ENCODE results near the gene KLF16. TPM values are rescaled to one million over a fixed set of nuclear protein-coding genes. Genes with fewer than 3 reads are reported as not detected.
A peak's percentile ranks its signal among the peaks of the same experiment; 100 is the strongest.

KLF16 gene
- total and polyA plus RNA-seq, 2 experiments from 2014 or later = 8.9 to 20.2 TPM

- no peak overlapping the region for H3K4me3 ChIP-seq
- no peak for TF ChIP-seq NANOG (IDR thresholded peaks at IDR 0.05; ENCODE audit: borderline replicate concordance)
- no peak for TF ChIP-seq ZNF331 (CRISPR knock-in tag; IDR thresholded peaks at IDR 0.05; ENCODE audit: low read depth)
- TF ChIP-seq ZNF114 (CRISPR knock-in tag; IDR thresholded peaks at IDR 0.05) = no peak
- no peak for TF ChIP-seq EZH2 (IDR thresholded peaks at IDR 0.05; ENCODE audit: low read depth, unreplicated experiment)
- no peak for TF ChIP-seq POLR2AphosphoS5 (IDR thresholded peaks at IDR 0.05; ENCODE audit: low read depth)
- TF ChIP-seq EZH2phosphoT487 (IDR thresholded peaks at IDR 0.05; ENCODE audit: unreplicated experiment) = no peak
- TF ChIP-seq CREB1 (CRISPR knock-in tag; IDR thresholded peaks at IDR 0.05; ENCODE audit: low read depth) = no peak
- TF ChIP-seq, protein P1, sequence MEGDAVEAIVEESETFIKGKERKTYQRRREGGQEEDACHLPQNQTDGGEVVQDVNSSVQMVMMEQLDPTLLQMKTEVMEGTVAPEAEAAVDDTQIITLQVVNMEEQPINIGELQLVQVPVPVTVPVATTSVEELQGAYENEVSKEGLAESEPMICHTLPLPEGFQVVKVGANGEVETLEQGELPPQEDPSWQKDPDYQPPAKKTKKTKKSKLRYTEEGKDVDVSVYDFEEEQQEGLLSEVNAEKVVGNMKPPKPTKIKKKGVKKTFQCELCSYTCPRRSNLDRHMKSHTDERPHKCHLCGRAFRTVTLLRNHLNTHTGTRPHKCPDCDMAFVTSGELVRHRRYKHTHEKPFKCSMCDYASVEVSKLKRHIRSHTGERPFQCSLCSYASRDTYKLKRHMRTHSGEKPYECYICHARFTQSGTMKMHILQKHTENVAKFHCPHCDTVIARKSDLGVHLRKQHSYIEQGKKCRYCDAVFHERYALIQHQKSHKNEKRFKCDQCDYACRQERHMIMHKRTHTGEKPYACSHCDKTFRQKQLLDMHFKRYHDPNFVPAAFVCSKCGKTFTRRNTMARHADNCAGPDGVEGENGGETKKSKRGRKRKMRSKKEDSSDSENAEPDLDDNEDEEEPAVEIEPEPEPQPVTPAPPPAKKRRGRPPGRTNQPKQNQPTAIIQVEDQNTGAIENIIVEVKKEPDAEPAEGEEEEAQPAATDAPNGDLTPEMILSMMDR (conservative IDR thresholded peaks at IDR 0.05; ENCODE audit: low read depth in 2 of 2) = no peak
- TF ChIP-seq STAT1 (IDR thresholded peaks at IDR 0.05; ENCODE audit: unreplicated experiment) = no peak
- TF ChIP-seq REST (IDR thresholded peaks at IDR 0.05; ENCODE audit: unreplicated experiment) = no peak
- no peak for TF ChIP-seq ETS1 (IDR thresholded peaks at IDR 0.05)
- TF ChIP-seq ZNF462 (CRISPR knock-in tag; IDR thresholded peaks at IDR 0.05) = no peak
- TF ChIP-seq JUNB (IDR thresholded peaks at IDR 0.05; ENCODE audit: unreplicated experiment) = no peak
- H3K4me1 ChIP-seq (ENCODE audit: insufficient read depth) = peaks cover 14% of the 10 kb centered on the region; the same call in 1 of the 2 replicates
- peak overlapping the region; percentile 98 for H3K4me2 ChIP-seq
- H3K36me3 ChIP-seq (ENCODE audit: insufficient read depth) = no peaks in the 10 kb centered on the region
- peak overlapping the region; percentile 91; the same call in 2 of the 3 replicates for H3K4me3 Mint-ChIP-seq
- H3K79me2 ChIP-seq (replicated peaks; ENCODE audit: insufficient read depth) = peaks cover 27% of the 10 kb centered on the region
- no peaks in the 10 kb centered on the region for H3K9me2 ChIP-seq (ENCODE audit: insufficient read depth)
- peaks cover 16% of the 10 kb centered on the region for H4K20me1 ChIP-seq (replicated peaks; ENCODE audit: insufficient read depth)
- H3K27ac ChIP-seq (ENCODE audit: low read depth) = peak overlapping the region; percentile 55; the same call in 1 of the 2 replicates
- DNase-seq (ENCODE audit: low spot score) (no peak), ATAC-seq (no peak)
- H3K4me1 Mint-ChIP-seq = peaks cover 31% of the 10 kb centered on the region
- no peaks in the 10 kb centered on the region; the same call in 2 of the 3 replicates for H3K36me3 Mint-ChIP-seq (ENCODE audit: low read depth)
- peaks cover 5% of the 10 kb centered on the region for H3F3A ChIP-seq (replicated peaks; ENCODE audit: low read depth)
- H3K27me3 ChIP-seq (ENCODE audit: insufficient read depth) = no peaks in the 10 kb centered on the region
- peaks cover 11% of the 10 kb centered on the region for H3K27me3 Mint-ChIP-seq (ENCODE audit: insufficient read depth, low read depth, poor library complexity)
- H3K27ac Mint-ChIP-seq = no peak overlapping the region
- no peak overlapping the region for H2AFZ ChIP-seq
- no peaks in the 10 kb centered on the region; the same call in 2 of the 3 replicates for H3K9me3 Mint-ChIP-seq
Observed at GRCh38 chr19:1882786-1883692, 19.7 kb upstream of the KLF16 start.

Measured in GM23338 (cell line).